Pancreas (tissue), 10 donors: Measurements from ENCODE around the gene TOX2. TPM values are rescaled to one million over a fixed set of nuclear protein-coding genes. Genes with fewer than 3 reads are reported as not detected.

Source experiments
- ATAC-seq, 4 donors: fragments of 200-7000 bp; cut with Tn5 transposase; one replicate each; pipeline versions ENCODE4 v1.8.0 to v1.9.1; 2020; ENCODE audit warnings: mild to moderate bottlenecking in 4 of 4, moderate library complexity in 4 of 4
- DNase-seq, 6 donors: peaks; one replicate each; pipeline ENCODE4 v3.0.0-alpha.2; 2020
- FAIRE-seq: peaks from 2 replicates; lab custom pipeline; 2012; peaks lifted over from hg19 to GRCh38; lab: Jason Lieb, UNC
- H3K27ac ChIP-seq, 4 donors: fragments of 200-600 bp; sonication (generic); 1 replicate in 3 of 4; 2 replicates in 1 of 4; pipeline versions ENCODE4 v1.5.0 to v1.8.0; 2020
- H3K27me3 ChIP-seq, 4 donors: fragments of 200-600 bp; one replicate each; pipeline ENCODE4 v1.8.0; 2021
- H3K36me3 ChIP-seq, 3 donors: fragments of 200-600 bp; sonication (generic) in 1 of 3; one replicate each; pipeline versions ENCODE4 v1.5.0 to v1.8.0; 2020 to 2021
- H3K4me1 ChIP-seq, 3 donors: fragments of 200-600 bp; one replicate each; pipeline ENCODE4 v1.8.0; 2021
- H3K4me3 ChIP-seq, 4 donors: fragments of 200-600 bp; sonication (generic) in 2 of 4; one replicate each; pipeline versions ENCODE4 v1.5.0 to v1.8.0; 2020 to 2021
- H3K9me3 ChIP-seq, 4 donors: fragments of 200-600 bp; one replicate each; pipeline ENCODE4 v1.8.0; 2021
- WGBS, 2 donors: extraction: QIAGEN DNeasy Blood & Tissue Kit; methylation state at CpG; one replicate each; pipeline ENCODE4 v1.1.7; 2013; 5-methylcytosine and 5-hydroxymethylcytosine counted together
- intact Hi-C, 3 donors: fragments of 100-400 bp; cut with DNase I; formaldehyde crosslinking; loops; one replicate each; pipeline versions ENCODE4 v1.11.1 to v1.14.2; 2022
- polyA plus RNA-seq, 2 donors: library from polyadenylated mRNA; stranded (reverse); fragments of 200-250 nt; gene quantifications; one replicate each; pipeline ENCODE4 v1.2.3, GENCODE V29; 2013
- total RNA-seq, 6 donors: library from RNA; stranded (reverse); fragmentation: NEBNext Ultra II Directional in 4 of 6; extraction: Animal tissue kit (Norgen Biotek cat#: 25700) in 4 of 6; gene quantifications; one replicate each; pipeline versions ENCODE4 v1.2.1 to v1.2.4, GENCODE V29; 2021 to 2023
- TF ChIP-seq, protein P1 (sequence below), 4 donors: fragments of 200-600 bp; sonication (generic) in 3 of 4; IDR thresholded peaks; one replicate each; pipeline versions ENCODE4 v1.5.0 to v1.8.0; 2021; ENCODE audit warnings: antibody characterized with exemption in 4 of 4
- donor health status: healthy with polysubstance abuse.
- donor health status: DM: no; HTN: no; CAD: no; lungs with moderate emphysema.
- donor health status: DM: no; HTN: no; CAD: no.
- donor health status: control.
- donor health status: control.
- donor health status: Bipolar disorder and iron deficiency.
- donor health status: DM: yes; HTN: yes; CAD: no.
- donor health status: DM: no; HTN: no; CAD: no.
- donor health status: DM: no; HTN: no; CAD: no.
- donor health status: DM: yes; HTN: yes; CAD: no.

TOX2 gene
- total and polyA plus RNA-seq, 8 donors, result 0.24 to 2.3 (median 0.90) TPM

GRCh38 chr20:44006126-44006525 lies 91.5 kb downstream of the TOX2 start:
- intact Hi-C loops, result no loop called here
- Histone ChIP-seq H3K27me3 (no peaks in the 10 kb centered on the region), H3K4me3 (no peak overlapping the region), H3K27ac (no peak overlapping the region), H3K4me1 (no peaks in the 10 kb centered on the region), H3K36me3 (no peaks in the 10 kb centered on the region), H3K9me3 (no peaks in the 10 kb centered on the region)
- ATAC-seq, result no peak
- no peak for DNase-seq
- WGBS, 2 donors, result 66 to 79% methylated on average over 6 of the region's 6 CpGs
- FAIRE-seq, result no peak
- TF ChIP-seq, protein P1, sequence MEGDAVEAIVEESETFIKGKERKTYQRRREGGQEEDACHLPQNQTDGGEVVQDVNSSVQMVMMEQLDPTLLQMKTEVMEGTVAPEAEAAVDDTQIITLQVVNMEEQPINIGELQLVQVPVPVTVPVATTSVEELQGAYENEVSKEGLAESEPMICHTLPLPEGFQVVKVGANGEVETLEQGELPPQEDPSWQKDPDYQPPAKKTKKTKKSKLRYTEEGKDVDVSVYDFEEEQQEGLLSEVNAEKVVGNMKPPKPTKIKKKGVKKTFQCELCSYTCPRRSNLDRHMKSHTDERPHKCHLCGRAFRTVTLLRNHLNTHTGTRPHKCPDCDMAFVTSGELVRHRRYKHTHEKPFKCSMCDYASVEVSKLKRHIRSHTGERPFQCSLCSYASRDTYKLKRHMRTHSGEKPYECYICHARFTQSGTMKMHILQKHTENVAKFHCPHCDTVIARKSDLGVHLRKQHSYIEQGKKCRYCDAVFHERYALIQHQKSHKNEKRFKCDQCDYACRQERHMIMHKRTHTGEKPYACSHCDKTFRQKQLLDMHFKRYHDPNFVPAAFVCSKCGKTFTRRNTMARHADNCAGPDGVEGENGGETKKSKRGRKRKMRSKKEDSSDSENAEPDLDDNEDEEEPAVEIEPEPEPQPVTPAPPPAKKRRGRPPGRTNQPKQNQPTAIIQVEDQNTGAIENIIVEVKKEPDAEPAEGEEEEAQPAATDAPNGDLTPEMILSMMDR (IDR thresholded peaks at IDR 0.05), result no peak

DNA sequence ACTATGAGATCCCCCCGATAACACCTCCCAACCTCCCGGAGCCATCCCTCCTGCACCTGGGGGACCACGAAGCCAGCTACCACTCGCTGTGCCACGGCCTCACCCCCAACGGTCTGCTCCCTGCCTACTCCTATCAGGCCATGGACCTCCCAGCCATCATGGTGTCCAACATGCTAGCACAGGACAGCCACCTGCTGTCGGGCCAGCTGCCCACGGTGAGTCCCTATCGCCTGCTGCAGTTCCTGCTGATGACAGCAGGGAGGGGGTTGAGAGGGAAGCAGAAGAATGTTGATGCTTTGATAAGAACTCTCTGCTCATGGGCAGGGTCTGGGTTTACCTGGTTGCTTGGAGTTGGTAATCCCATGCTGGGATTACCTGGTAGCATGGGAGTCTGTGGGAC lies 91.9 kb downstream of the TOX2 start:
- Histone ChIP-seq H3K9me3 (no peaks in the 10 kb centered on the region), H3K4me3 (no peak overlapping the region), H3K36me3 (no peaks in the 10 kb centered on the region), H3K27ac (no peak overlapping the region), H3K4me1 (no peaks in the 10 kb centered on the region), H3K27me3 (no peaks in the 10 kb centered on the region)
- intact Hi-C loops, result no loop called here
- TF ChIP-seq, protein P1 (IDR thresholded peaks at IDR 0.05), result no peak
- ATAC-seq (no peak), DNase-seq (no peak), FAIRE-seq (no peak)
- WGBS, 2 donors, result 54 to 73% methylated on average over 9 of the region's 9 CpGs

GRCh38 chr20:44008806-44009678 lies 94.4 kb downstream of the TOX2 start:
- WGBS, 2 donors, result 31 to 47% methylated on average over 12 of the region's 12 CpGs
- no peak for FAIRE-seq

GRCh38 chr20:44009679-44009992 lies 95.0 kb downstream of the TOX2 start:
- no peaks in the 10 kb centered on the region for H3K36me3 ChIP-seq
- H3K27ac ChIP-seq, result no peak overlapping the region
- ATAC-seq (no peak), DNase-seq (no peak), FAIRE-seq (no peak)
- WGBS, 2 donors, result 62 to 81% methylated on average over 5 of the region's 5 CpGs
- TF ChIP-seq, protein P1 (IDR thresholded peaks at IDR 0.05), result no peak
- H3K4me1 ChIP-seq, result no peaks in the 10 kb centered on the region
- intact Hi-C loops, result no loop called here
- no peaks in the 10 kb centered on the region for H3K27me3 ChIP-seq
- no peaks in the 10 kb centered on the region for H3K9me3 ChIP-seq
- H3K4me3 ChIP-seq, result no peak overlapping the region

More at GRCh38 chr20:44008806-44009678, 94.4 kb downstream of the TOX2 start:
- no peaks in the 10 kb centered on the region for H3K4me1 ChIP-seq
- no peak overlapping the region for H3K4me3 ChIP-seq
- H3K27ac ChIP-seq, result no peak overlapping the region
- no peaks in the 10 kb centered on the region for H3K9me3 ChIP-seq
- DNase-seq (no peak), ATAC-seq (no peak)
- H3K36me3 ChIP-seq, result no peaks in the 10 kb centered on the region
- TF ChIP-seq, protein P1 (IDR thresholded peaks at IDR 0.05), result no peak
- intact Hi-C loops, result no loop called here
- no peaks in the 10 kb centered on the region for H3K27me3 ChIP-seq

- H3K27ac ChIP-seq, result no peak overlapping the region
- intact Hi-C loops, result no loop called here
- TF ChIP-seq, protein P1 (IDR thresholded peaks at IDR 0.05), result no peak
- no peaks in the 10 kb centered on the region for H3K36me3 ChIP-seq
- WGBS, 2 donors, result 46 to 54% methylated on average over 9 of the region's 9 CpGs
- FAIRE-seq, result no peak
- H3K9me3 ChIP-seq, result no peaks in the 10 kb centered on the region
- no peak overlapping the region for H3K4me3 ChIP-seq
- H3K27me3 ChIP-seq, result no peaks in the 10 kb centered on the region
- no peaks in the 10 kb centered on the region for H3K4me1 ChIP-seq
- ATAC-seq, result no peak
- DNase-seq, result no peak
Observed at GRCh38 chr20:44010162-44010704, 95.6 kb downstream of the TOX2 start.
